NCI-H510A (cell line): ENCODE results near the gene MRAP.

ENCODE experiments used
- DNase-seq: peaks from one replicate; lab custom pipeline; 2025; lab: John Stamatoyannopoulos, UW

Gene MRAP

GRCh38 chr21:32349333-32349944 is 50.8 kb downstream of the MRAP start:
- DNase-seq: no peak

GRCh38 chr21:32350211-32350980 is 51.7 kb downstream of the MRAP start:
- no peak for DNase-seq

- no peak for DNase-seq
Observed at GRCh38 chr21:32350981-32351380, 52.3 kb downstream of the MRAP start.

GRCh38 chr21:32351428-32351827 is 52.8 kb downstream of the MRAP start:
- no peak for DNase-seq

GRCh38 chr21:32352526-32352925 is 53.9 kb downstream of the MRAP start:
- no peak for DNase-seq

GRCh38 chr21:32353002-32353711 is 54.5 kb downstream of the MRAP start:
- no peak for DNase-seq

GRCh38 chr21:32356874-32357395 is 58.3 kb downstream of the MRAP start:
- no peak for DNase-seq

- no peak for DNase-seq
Observed at GRCh38 chr21:32359719-32360260, 61.1 kb downstream of the MRAP start.

GRCh38 chr21:32360401-32360975 is 61.8 kb downstream of the MRAP start:
- peak; percentile 10 for DNase-seq
